ENCODE data around the gene TPP1.
A peak's percentile ranks its signal among the peaks of the same experiment; 100 is the strongest.

Gene TPP1

DNA sequence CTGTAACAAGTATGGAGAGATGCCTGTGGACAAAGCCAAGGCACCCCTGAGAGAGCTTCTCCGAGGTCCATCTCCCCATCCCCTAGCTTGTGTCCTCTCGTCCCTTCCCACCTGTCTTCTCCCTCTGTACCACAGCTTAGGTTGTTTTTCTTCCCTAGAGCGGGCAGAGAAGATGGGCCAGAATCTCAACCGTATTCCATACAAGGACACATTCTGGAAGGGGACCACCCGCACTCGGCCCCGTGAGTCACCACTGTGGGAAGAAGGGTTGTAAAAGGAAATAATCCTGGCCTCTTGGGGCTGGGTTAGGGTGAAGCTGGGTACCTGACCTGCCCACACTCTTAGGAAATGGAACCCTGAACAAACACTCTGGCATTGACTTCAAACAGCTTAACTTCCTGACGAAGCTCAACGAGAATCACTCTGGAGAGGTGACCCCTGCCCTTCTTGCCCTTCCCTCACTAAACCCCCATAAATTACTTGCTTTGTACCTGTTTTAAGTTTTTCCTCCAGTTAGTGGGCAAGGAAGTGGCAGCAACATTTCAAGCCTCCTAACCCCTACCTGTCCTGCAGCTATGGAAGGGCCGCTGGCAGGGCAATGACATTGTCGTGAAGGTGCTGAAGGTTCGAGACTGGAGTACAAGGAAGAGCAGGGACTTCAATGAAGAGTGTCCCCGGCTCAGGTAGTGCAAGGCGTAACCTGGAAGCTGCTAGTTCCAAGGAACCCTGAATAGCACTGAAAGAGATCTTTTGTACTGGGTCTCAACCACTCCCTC lies 10.3 kb downstream of the TPP1 start:
- peaks cover 27% of the 10 kb centered on the region for H3K4me1 ChIP-seq (ENCODE audit: control insufficient read depth, insufficient read depth, low read length)
- no peaks in the 10 kb centered on the region for H3K9me3 ChIP-seq (ENCODE audit: control insufficient read depth, insufficient read depth, low read length)
- H3K9ac ChIP-seq (ENCODE audit: low read depth, low read length), result no peak overlapping the region
- peak overlapping the region; percentile 14 for H3K27ac ChIP-seq (ENCODE audit: low read depth, low read length)
- H3K4me3 ChIP-seq (ENCODE audit: low read depth, low read length), result no peak overlapping the region
- no peaks in the 10 kb centered on the region for H3K27me3 ChIP-seq (ENCODE audit: control insufficient read depth, insufficient read depth, low read length)
- H3K36me3 ChIP-seq (ENCODE audit: control insufficient read depth, insufficient read depth, low read length), result peaks cover 45% of the 10 kb centered on the region

DNA sequence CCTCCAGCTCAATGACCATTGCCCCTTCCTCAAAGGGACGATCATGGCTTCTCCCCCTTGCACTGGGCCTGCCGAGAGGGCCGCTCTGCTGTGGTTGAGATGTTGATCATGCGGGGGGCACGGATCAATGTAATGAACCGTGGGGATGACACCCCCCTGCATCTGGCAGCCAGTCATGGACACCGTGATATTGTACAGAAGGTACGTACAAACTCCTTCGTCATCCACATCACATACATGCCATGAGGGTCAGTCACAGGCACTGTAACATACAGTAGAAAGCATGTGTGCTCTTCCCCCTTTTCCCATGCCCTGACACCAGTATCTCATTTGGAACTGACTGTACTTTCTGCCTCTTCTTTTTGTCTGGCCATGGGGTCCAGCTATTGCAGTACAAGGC lies 11.2 kb downstream of the TPP1 start:
- peaks cover 24% of the 10 kb centered on the region for H3K4me1 ChIP-seq (ENCODE audit: control insufficient read depth, insufficient read depth, low read length)
- no peaks in the 10 kb centered on the region for H3K27me3 ChIP-seq (ENCODE audit: control insufficient read depth, insufficient read depth, low read length)
- H3K4me3 ChIP-seq (ENCODE audit: low read depth, low read length), result no peak overlapping the region
- H3K36me3 ChIP-seq (ENCODE audit: control insufficient read depth, insufficient read depth, low read length), result peaks cover 41% of the 10 kb centered on the region
- no peak overlapping the region for H3K27ac ChIP-seq (ENCODE audit: low read depth, low read length)
- H3K9ac ChIP-seq (ENCODE audit: low read depth, low read length), result no peak overlapping the region
- no peaks in the 10 kb centered on the region for H3K9me3 ChIP-seq (ENCODE audit: control insufficient read depth, insufficient read depth, low read length)

DNA sequence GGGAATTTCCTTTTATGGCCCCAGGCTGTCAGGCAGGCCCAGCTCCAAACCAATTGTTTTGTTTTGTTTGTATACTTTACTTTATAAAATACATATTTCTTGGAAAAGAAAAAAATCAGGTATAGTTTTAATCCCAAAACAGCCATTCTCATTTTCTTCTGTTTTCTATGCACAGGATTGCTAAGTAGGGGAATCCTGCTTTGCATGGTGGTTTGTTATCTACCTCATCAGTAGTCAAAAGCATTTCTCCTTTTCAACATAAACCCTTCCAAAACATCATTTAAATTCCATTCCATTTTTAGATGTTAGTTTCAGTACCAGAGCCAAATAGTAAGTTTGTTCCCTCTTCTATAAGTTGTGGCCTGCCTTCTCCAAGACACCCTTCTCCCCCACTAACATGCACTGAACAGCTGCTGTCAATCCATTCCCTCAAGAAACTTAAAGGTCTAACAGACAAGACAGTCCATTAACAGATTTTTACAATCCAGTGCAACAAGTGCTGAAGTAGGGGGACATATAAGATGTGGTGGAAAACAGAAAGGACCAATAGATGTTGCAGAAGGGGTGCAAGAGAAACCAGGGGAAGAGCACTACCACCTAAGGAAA lies 11.9 kb downstream of the TPP1 start:
- Histone ChIP-seq H3K27me3 (ENCODE audit: control insufficient read depth, insufficient read depth, low read length) (no peaks in the 10 kb centered on the region), H3K9me3 (ENCODE audit: control insufficient read depth, insufficient read depth, low read length) (no peaks in the 10 kb centered on the region), H3K36me3 (ENCODE audit: control insufficient read depth, insufficient read depth, low read length) (peaks cover 41% of the 10 kb centered on the region), H3K9ac (ENCODE audit: low read depth, low read length) (peak overlapping the region; percentile 38), H3K27ac (ENCODE audit: low read depth, low read length) (peak overlapping the region; percentile 89), H3K4me3 (ENCODE audit: low read depth, low read length) (no peak overlapping the region; the same call in 1 of the 2 replicates), H3K4me1 (ENCODE audit: control insufficient read depth, insufficient read depth, low read length) (peaks cover 27% of the 10 kb centered on the region)

DNA sequence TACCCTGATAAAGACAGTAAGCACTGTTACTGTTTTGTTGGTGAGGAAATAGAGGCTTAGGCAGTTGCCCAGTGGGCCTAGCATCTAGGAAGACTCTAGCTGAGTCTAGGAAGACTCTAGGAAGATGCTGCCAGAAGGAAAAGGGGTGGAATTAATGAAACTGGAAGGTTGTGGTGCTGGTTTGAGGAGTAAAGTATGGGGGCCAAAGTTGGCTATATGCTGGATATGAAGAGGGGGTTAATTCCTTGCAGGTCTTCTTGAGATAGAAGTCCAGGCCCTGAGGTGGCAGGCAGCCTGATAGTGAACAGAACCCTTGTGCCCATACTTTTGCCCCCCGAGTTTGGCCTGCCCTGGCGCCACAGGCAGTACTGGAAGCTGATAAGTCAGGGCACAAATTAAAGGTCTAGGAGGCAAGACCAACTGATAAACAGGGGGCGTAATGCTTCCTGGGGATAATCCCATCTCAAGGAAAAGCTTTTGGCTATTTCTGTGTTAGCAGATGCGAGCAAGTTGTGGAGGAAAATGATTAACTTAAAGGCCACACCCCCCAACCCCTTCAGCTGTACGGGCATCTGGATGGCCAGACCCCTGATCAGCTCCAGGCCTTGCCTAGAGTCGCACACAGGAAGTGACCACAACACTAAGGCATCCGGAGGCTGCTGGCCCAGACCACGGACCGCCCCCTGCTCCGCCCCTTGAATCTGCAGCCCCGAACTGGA lies 12.6 kb downstream of the TPP1 start:
- peaks cover 30% of the 10 kb centered on the region for H3K4me1 ChIP-seq (ENCODE audit: control insufficient read depth, insufficient read depth, low read length)
- peak overlapping the region; percentile 51 for H3K9ac ChIP-seq (ENCODE audit: low read depth, low read length)
- H3K9me3 ChIP-seq (ENCODE audit: control insufficient read depth, insufficient read depth, low read length), result no peaks in the 10 kb centered on the region
- no peaks in the 10 kb centered on the region for H3K27me3 ChIP-seq (ENCODE audit: control insufficient read depth, insufficient read depth, low read length)
- peak overlapping the region; percentile 94 for H3K27ac ChIP-seq (ENCODE audit: low read depth, low read length)
- 0 out of 2 replicates have a peak overlapping the region, but pooled peaks have one; percentile 15 for H3K4me3 ChIP-seq (ENCODE audit: low read depth, low read length)
- peaks cover 43% of the 10 kb centered on the region for H3K36me3 ChIP-seq (ENCODE audit: control insufficient read depth, insufficient read depth, low read length)

DNA sequence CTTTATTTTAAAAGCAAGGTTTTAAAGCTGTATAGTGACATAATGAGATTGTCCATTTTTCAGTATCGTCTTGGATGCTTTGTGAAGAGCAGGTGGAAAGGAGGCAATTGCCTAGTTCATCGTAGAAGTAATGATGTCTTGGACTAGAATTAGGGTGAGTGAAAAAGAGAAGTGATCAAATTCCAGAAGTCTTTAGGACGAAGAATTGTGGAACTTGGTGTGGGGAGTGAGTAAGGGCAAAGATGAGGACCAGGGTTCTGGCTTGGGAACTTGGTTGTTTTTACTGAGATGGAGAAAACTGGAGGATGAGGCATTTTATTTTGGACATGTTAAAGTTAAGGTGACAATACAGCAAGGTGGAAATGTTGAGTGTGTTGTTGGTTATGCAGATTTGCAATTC lies 14.4 kb downstream of the TPP1 start:
- peaks cover 30% of the 10 kb centered on the region for H3K4me1 ChIP-seq (ENCODE audit: control insufficient read depth, insufficient read depth, low read length)
- peak overlapping the region; percentile 82 for H3K27ac ChIP-seq (ENCODE audit: low read depth, low read length)
- H3K27me3 ChIP-seq (ENCODE audit: control insufficient read depth, insufficient read depth, low read length), result no peaks in the 10 kb centered on the region
- H3K9ac ChIP-seq (ENCODE audit: low read depth, low read length), result peak overlapping the region; percentile 88; the same call in 1 of the 2 replicates
- H3K4me3 ChIP-seq (ENCODE audit: low read depth, low read length), result peak overlapping the region; percentile 98
- peaks cover 45% of the 10 kb centered on the region for H3K36me3 ChIP-seq (ENCODE audit: control insufficient read depth, insufficient read depth, low read length)
- H3K9me3 ChIP-seq (ENCODE audit: control insufficient read depth, insufficient read depth, low read length), result no peaks in the 10 kb centered on the region

DNA sequence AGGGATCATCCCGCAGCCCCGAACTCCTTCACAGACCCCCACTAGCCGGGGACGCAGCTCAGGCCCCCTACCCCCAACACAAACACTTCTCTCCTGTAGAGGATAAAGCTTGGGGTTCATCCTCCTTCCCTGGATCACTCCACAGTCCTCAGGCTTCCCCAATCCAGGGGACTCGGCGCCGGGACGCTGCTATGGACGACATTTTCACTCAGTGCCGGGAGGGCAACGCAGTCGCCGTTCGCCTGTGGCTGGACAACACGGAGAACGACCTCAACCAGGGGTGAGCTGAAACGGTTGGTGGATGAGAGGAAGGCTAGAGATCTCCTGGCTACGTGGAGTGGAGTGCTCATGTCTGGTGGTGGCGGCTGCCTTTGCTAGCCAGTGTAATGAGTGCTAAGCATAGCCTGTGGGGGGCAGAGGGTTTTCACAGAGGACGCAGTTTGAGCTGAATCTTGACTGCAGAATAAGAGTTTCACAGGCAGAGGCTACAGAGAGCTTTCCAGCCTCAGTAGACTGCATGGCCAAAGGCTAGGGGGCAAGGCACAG lies 15.1 kb downstream of the TPP1 start:
- peak overlapping the region; percentile 98 for H3K4me3 ChIP-seq (ENCODE audit: low read depth, low read length)
- no peaks in the 10 kb centered on the region for H3K9me3 ChIP-seq (ENCODE audit: control insufficient read depth, insufficient read depth, low read length)
- peaks cover 30% of the 10 kb centered on the region for H3K4me1 ChIP-seq (ENCODE audit: control insufficient read depth, insufficient read depth, low read length)
- peak overlapping the region; percentile 88 for H3K9ac ChIP-seq (ENCODE audit: low read depth, low read length)
- peaks cover 45% of the 10 kb centered on the region for H3K36me3 ChIP-seq (ENCODE audit: control insufficient read depth, insufficient read depth, low read length)
- H3K27ac ChIP-seq (ENCODE audit: low read depth, low read length), result peak overlapping the region; percentile 82
- H3K27me3 ChIP-seq (ENCODE audit: control insufficient read depth, insufficient read depth, low read length), result no peaks in the 10 kb centered on the region

DNA sequence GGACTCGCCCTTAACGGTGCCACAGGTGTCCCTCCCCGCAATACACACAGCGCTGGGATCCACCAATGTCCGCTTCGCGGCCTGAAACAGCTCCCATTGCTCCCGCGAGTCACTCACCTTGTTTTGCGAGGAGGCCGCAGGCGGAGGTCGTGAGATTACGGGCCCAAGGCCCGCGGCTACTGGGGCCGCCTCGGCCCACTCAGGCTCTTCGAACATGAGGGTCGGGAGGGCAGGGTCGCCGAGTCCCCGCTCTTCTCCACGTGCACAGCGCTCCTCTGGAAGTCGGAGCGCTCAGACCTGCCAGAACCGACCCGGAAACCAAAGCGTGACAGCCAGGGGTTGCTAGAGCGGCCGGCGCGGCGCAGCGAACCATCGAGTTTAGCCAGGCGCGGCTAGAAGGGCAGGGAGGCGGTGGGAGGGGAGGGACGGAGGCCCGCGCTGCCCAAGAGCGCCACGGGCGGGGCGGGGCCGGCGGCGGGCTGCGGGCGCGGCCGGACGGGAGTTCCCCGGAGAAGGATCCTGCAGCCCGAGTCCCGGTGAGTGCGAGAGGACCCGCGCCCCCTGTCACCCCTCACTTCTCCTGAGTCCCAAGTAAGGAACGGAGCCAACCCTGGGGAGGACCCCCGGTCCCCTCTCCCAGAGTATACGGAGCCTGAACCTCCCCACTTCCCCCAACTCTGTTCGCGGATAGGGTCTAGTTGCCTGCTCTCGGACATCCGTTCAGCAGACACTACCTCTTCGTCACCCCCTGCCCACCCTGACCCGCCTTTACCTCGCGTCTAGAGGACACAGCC lies 15.7 kb downstream of the TPP1 start, which contains the start of the genes ILK and RRP8:
TSS of gene ILK (plus strand) at position 488 of the 794 bp plus-strand sequence. CDS start 498 bp downstream, outside the sequence.
TSS of gene RRP8 (minus strand) at position 330 of the 794 bp plus-strand sequence. CDS start at position 216, 114 bp downstream.
- Histone ChIP-seq H3K36me3 (ENCODE audit: control insufficient read depth, insufficient read depth, low read length) (peaks cover 45% of the 10 kb centered on the region), H3K4me1 (ENCODE audit: control insufficient read depth, insufficient read depth, low read length) (peaks cover 30% of the 10 kb centered on the region), H3K27ac (ENCODE audit: low read depth, low read length) (peak within 1 kb of the TSS; percentile 82), H3K27me3 (ENCODE audit: control insufficient read depth, insufficient read depth, low read length) (no peaks in the 10 kb centered on the region), H3K4me3 (ENCODE audit: low read depth, low read length) (peak within 1 kb of the TSS; percentile 98), H3K9ac (ENCODE audit: low read depth, low read length) (peak within 1 kb of the TSS; percentile 88), H3K9me3 (ENCODE audit: control insufficient read depth, insufficient read depth, low read length) (no peaks in the 10 kb centered on the region)

DNA sequence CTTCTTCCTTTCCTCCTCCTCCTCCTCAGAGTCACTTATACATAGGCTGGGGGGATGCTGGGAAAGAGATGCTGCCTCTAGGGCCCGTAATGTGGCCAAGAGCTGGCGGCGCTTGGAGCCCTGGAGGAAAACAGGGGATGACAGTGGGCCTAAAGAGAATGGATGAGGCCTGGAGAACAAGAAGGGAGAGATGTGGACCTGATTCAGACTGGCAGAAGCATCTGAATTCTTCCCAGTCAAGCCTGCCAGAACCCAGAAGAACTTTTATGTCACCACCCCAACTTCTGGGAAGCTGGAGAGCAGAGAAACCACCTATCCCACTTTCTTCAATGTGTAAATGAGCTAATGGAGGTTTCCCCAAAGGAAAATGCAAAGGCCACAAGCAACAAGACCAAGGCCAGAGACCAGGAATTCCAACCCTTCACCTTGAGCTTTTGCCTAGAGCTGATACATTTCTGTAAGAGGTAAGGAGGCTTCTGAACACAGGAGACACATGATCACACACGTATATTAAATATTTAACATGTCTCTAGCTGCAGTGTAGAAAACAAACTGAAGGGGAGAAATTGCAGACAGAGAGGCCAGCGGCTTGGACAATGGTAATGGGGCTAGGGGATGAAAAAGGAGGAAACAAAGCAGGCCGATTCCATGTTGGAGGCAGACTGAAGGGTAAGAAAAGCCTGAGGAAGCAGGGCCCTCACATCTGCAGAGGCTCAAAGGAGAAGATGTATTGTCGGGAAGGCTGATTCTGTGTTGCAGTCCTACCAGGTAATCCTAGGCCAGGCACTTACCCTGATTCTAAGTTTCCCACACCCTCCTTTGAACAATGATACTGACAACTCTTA lies 16.9 kb downstream of the TPP1 start:
- Histone ChIP-seq H3K9ac (ENCODE audit: low read depth, low read length) (0 out of 2 replicates have a peak overlapping the region, but pooled peaks have one; percentile 44), H3K27me3 (ENCODE audit: control insufficient read depth, insufficient read depth, low read length) (no peaks in the 10 kb centered on the region), H3K4me3 (ENCODE audit: low read depth, low read length) (peak overlapping the region; percentile 98), H3K9me3 (ENCODE audit: control insufficient read depth, insufficient read depth, low read length) (no peaks in the 10 kb centered on the region), H3K27ac (ENCODE audit: low read depth, low read length) (no peak overlapping the region), H3K4me1 (ENCODE audit: control insufficient read depth, insufficient read depth, low read length) (peaks cover 26% of the 10 kb centered on the region), H3K36me3 (ENCODE audit: control insufficient read depth, insufficient read depth, low read length) (peaks cover 41% of the 10 kb centered on the region)

DNA sequence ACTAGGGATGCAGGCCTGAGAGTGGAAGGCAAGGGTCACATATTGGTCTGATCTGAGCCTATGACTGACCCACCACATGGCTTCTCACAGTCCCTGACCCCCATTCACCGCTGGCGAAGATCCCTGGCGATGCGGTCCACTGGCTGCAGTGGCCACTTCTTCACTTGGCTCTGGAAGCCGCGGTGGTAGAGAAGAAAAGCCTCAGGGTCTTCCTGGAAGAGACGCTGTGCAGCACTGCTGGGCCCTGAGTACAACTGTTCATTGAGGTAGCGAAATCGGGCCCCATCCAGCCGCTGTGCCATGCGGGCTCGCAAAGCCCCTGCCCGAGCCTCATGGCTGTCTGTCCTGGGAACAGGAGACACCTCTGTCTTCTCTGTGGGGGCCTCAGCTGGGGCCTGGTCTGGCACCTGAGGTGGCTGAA lies 18.2 kb downstream of the TPP1 start:
- H3K9me3 ChIP-seq (ENCODE audit: control insufficient read depth, insufficient read depth, low read length), result no peaks in the 10 kb centered on the region
- H3K4me3 ChIP-seq (ENCODE audit: low read depth, low read length), result no peak overlapping the region
- H3K27ac ChIP-seq (ENCODE audit: low read depth, low read length), result no peak overlapping the region
- H3K36me3 ChIP-seq (ENCODE audit: control insufficient read depth, insufficient read depth, low read length), result peaks cover 52% of the 10 kb centered on the region
- H3K27me3 ChIP-seq (ENCODE audit: control insufficient read depth, insufficient read depth, low read length), result no peaks in the 10 kb centered on the region
- H3K9ac ChIP-seq (ENCODE audit: low read depth, low read length), result no peak overlapping the region
- peaks cover 16% of the 10 kb centered on the region for H3K4me1 ChIP-seq (ENCODE audit: control insufficient read depth, insufficient read depth, low read length)
